HG03457 (cell line): Measurements from ENCODE around the gene SERPINF2.
"Not testable (repeated sequence)": the region's sequence is repeated elsewhere in the genome, so short reads cannot be mapped to it uniquely, and the experiment has no call there.

Experiments used
- ATAC-seq: cut with Tn5 transposase; IDR thresholded peaks from one replicate; pipeline ENCODE4 v1.9.1; 2021; ENCODE audit warnings: moderate number of reproducible peaks; ENCODE audit not compliant: unreplicated experiment

SERPINF2 gene

GRCh38 chr17:1716076-1716911 is 26.4 kb upstream of the SERPINF2 start:
- ATAC-seq = peak; percentile 68

GRCh38 chr17:1716912-1717695 is 25.6 kb upstream of the SERPINF2 start:
- ATAC-seq = peak; percentile 32

GRCh38 chr17:1718362-1719165 is 24.1 kb upstream of the SERPINF2 start:
- ATAC-seq = no peak

- no peak for ATAC-seq
Observed at GRCh38 chr17:1720856-1721386, 21.8 kb upstream of the SERPINF2 start.

- not testable (repeated sequence) for ATAC-seq
Observed at GRCh38 chr17:1722022-1722421, 20.6 kb upstream of the SERPINF2 start.

GRCh38 chr17:1724351-1724868 is 18.3 kb upstream of the SERPINF2 start, which contains the start of gene WDR81:
WDR81 (plus strand) TSS chr17:1724704; CDS start chr17:1724960, 256 bp downstream.
- ATAC-seq = no peak

GRCh38 chr17:1724869-1725641 is 17.6 kb upstream of the SERPINF2 start:
- no peak for ATAC-seq

DNA sequence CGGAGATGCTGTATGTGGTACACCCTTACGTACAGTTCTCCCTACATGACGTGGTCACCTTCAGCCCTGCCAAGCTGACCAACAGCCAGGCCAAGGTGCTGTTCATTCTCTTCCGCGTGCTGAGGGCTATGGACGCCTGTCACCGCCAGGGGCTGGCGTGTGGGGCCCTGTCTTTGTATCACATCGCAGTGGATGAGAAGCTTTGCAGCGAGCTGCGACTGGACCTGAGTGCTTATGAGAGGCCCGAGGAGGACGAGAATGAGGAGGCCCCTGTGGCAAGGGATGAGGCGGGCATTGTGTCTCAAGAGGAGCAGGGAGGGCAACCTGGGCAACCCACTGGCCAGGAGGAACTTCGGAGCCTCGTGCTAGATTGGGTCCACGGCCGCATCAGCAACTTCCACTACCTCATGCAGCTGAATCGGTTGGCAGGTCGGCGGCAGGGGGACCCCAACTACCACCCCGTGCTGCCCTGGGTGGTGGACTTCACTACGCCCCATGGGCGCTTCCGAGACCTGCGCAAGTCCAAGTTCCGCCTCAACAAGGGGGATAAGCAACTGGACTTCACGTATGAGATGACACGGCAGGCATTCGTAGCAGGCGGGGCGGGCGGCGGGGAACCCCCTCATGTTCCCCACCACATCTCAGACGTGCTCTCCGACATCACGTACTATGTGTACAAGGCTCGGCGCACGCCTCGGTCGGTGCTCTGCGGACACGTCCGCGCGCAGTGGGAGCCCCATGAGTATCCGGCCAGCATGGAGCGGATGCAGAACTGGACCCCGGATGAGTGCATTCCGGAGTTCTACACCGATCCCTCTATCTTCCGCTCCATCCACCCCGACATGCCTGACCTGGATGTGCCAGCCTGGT is 16.8 kb upstream of the SERPINF2 start:
- no peak for ATAC-seq

- no peak for ATAC-seq
Observed at GRCh38 chr17:1726626-1727257, 15.9 kb upstream of the SERPINF2 start.

GRCh38 chr17:1727258-1727789 is 15.3 kb upstream of the SERPINF2 start:
- no peak for ATAC-seq

- no peak for ATAC-seq
Observed at GRCh38 chr17:1727876-1728630, 14.6 kb upstream of the SERPINF2 start.

DNA sequence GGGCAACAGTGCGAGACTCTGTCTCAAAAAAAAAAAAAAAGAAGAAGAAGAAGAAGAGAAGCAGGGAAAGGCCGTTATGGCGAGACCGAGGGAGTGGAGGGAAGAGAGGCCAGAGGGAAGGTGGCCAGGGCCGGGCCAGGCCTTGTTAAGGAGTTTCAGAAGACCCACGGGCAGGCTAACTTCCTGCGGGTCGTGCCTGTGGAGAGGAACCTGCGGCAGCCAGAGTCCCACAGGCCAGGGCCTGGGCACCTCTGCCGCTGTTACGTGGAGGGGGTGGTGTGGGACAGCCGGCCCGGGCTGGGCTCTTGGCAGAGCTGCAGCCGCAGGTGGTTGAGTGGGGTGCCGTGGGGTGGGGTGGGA is 12.7 kb upstream of the SERPINF2 start:
- ATAC-seq = no peak

DNA sequence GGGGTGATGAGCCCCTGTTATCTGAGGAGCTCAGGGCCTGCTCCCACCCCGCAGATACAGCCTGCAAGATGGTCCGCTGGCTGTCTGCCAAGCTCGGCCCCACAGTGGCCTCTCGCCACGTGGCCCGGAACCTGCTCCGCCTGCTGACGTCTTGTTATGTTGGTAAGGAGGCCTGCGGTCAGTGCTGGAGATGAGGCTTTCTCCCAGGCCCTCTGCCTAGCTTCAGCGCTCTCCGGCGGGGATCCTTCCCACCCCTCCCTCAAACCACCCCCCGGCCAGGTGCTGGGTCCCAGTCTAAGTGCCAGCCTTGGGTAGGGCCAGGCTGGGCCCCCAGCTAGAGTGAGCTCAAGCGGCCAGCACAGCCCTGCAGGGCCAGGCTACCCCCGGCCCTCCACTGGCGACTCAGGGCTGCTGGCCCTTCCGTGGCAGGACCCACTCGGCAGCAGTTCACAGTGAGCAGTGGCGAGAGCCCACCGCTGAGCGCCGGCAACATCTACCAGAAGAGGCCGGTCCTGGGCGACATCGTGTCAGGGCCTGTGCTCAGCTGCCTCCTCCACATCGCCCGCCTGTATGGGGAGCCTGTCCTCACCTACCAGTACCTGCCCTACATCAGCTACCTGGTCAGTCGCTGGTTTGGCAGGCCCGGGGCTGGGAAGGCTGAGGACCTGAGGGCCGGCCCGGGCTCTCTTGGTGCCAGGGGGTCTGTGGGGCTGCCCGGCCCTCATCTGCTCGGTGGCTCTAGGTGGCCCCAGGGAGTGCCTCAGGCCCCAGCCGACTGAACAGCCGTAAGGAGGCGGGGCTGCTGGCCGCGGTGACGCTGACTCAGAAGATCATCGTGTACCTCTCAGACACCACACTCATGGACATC is 12.1 kb upstream of the SERPINF2 start:
- ATAC-seq = no peak

DNA sequence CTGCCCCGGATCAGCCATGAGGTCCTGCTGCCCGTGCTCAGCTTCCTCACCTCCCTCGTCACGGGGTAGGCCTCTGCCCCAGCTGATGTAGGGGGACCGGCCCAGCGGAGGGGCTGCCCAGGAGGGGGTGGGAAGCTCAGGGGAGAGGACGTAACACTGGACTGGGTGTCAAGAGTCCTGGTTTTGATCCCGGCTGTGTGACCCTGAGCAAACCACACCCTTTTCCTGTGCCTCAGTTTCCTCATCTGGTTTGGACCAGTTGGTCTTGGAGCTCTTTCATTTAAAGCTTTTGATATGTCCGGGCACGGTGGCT is 11.5 kb upstream of the SERPINF2 start:
- ATAC-seq = no peak

DNA sequence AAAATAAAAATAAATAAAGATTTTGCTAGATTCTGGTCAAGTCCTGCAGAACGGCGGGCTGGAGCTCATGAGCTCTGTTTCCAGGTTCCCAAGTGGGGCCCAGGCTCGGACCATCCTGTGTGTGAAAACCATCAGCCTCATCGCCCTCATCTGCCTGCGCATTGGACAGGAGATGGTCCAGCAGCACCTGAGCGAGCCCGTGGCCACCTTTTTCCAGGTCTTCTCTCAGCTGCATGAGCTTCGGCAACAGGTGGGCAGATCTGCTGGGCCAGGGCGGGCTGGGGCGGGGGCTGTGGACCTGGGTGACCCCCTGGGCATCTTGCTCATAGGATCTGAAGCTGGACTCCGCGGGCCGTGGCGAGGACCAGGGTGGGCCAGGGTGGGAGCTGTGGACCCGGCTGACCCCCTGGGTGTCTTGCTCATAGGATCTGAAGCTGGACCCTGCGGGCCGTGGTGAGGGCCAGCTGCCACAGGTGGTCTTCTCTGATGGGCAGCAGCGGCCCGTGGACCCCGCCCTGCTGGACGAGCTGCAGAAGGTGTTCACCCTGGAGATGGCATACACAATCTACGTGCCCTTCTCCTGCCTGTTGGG is 10.3 kb upstream of the SERPINF2 start:
- no peak for ATAC-seq

- no peak for ATAC-seq
Observed at GRCh38 chr17:1732833-1733321, 9.8 kb upstream of the SERPINF2 start.
